Caco-2 (cell line): ENCODE measurements around the gene TFEB. TPM values are rescaled to one million over a fixed set of nuclear protein-coding genes. Genes with fewer than 3 reads are reported as not detected.

ENCODE experiments used
- BruUV-seq: library from RNA; stranded (reverse); fragments of 400-500 nt; replicated peaks from 2 replicates; lab custom pipeline; 2021; lab: Mats Ljungman, UMichigan
- CTCF ChIA-PET: fragments of 300-600 bp; sonication (Branson Sonifier 250); formaldehyde crosslinking; loops from one replicate; lab custom pipeline; 2022; ENCODE audit warnings: antibody characterized with exemption; lab: Charles Lee
- POLR2A ChIA-PET: fragments of 300-600 bp; sonication (Branson Sonifier 250); formaldehyde crosslinking; loops from one replicate; lab custom pipeline; 2022; ENCODE audit warnings: antibody characterized with exemption; lab: Charles Lee
- DNase-seq, 2 experiments: peaks; one replicate each; pipeline versions ENCODE4 v3.0.0 to v3.0.0-alpha.2; 2020 to 2022
- H3K27me3 ChIP-seq: replicated peaks from 2 replicates; pipeline ENCODE4 v1.6.0; 2011; ENCODE audit warnings: low read length; ENCODE audit not compliant: control insufficient read depth, insufficient read depth
- H3K36me3 ChIP-seq: 2 replicates; pipeline ENCODE4 v1.5.1; 2011; ENCODE audit warnings: low read length; ENCODE audit not compliant: control insufficient read depth, insufficient read depth
- H3K4me1 ChIP-seq: fragments of 250-450 bp; sonication (Bioruptor Pico); 2 replicates; pipeline ENCODE4 v1.5.1; 2020; ENCODE audit warnings: mild to moderate bottlenecking
- H3K4me3 ChIP-seq: 2 replicates; pipeline ENCODE4 v1.5.1; 2011; ENCODE audit warnings: low read depth, mild to moderate bottlenecking, control low read depth, low read length
- H3K9me3 ChIP-seq: fragments of 250-450 bp; sonication (Bioruptor Pico); 2 replicates; pipeline ENCODE4 v1.5.1; 2020; ENCODE audit warnings: mild to moderate bottlenecking, moderate library complexity
- H3K27ac Mint-ChIP-seq: one replicate; pipeline ENCODE4 v1.8.0; 2022; ENCODE audit warnings: mixed read lengths; ENCODE audit not compliant: unreplicated experiment
- H3K27me3 Mint-ChIP-seq: one replicate; pipeline ENCODE4 v1.8.0; 2022; ENCODE audit warnings: mixed read lengths; ENCODE audit not compliant: insufficient read depth, unreplicated experiment
- H3K36me3 Mint-ChIP-seq: one replicate; pipeline ENCODE4 v1.8.0; 2022; ENCODE audit warnings: mild to moderate bottlenecking, mixed read lengths; ENCODE audit not compliant: insufficient read depth, unreplicated experiment
- H3K4me1 Mint-ChIP-seq: one replicate; pipeline ENCODE4 v1.8.0; 2022; ENCODE audit warnings: low read depth, mixed read lengths; ENCODE audit not compliant: unreplicated experiment
- H3K4me3 Mint-ChIP-seq: one replicate; pipeline ENCODE4 v1.8.0; 2022; ENCODE audit warnings: mild to moderate bottlenecking, moderate library complexity, mixed read lengths; ENCODE audit not compliant: unreplicated experiment
- H3K9me3 Mint-ChIP-seq: one replicate; pipeline ENCODE4 v1.8.0; 2022; ENCODE audit warnings: mixed read lengths; ENCODE audit not compliant: unreplicated experiment
- intact Hi-C: fragments of 100-400 bp; cut with micrococcal nuclease; formaldehyde crosslinking; loops from one replicate; pipeline ENCODE4 v1.10.0; 2022; ENCODE audit not compliant: unreplicated experiment
- total RNA-seq: library from RNA; stranded (reverse); gene quantifications from 2 replicates; pipeline ENCODE4 v1.2.3, GENCODE V29; 2022
- TF ChIP-seq, protein P1 (sequence below), 2 experiments: fragments of 200-600 bp in 1 of 2; IDR thresholded peaks; 1 replicate in 1 of 2; 2 replicates in 1 of 2; pipeline versions ENCODE4 v1.5.1 to v1.8.0; 2011 to 2022; ENCODE audit warnings: antibody characterized with exemption in 1 of 2, control low read depth in 1 of 2, inconsistent platforms in 1 of 2, low read depth in 1 of 2, low read length in 1 of 2, mild to moderate bottlenecking in 1 of 2, moderate library complexity in 1 of 2; ENCODE audit not compliant: insufficient read depth in 1 of 2, severe bottlenecking in 1 of 2, unreplicated experiment in 1 of 2

Gene TFEB
- total RNA-seq, 1 experiment from 2014 or later, result 3.8 TPM

DNA sequence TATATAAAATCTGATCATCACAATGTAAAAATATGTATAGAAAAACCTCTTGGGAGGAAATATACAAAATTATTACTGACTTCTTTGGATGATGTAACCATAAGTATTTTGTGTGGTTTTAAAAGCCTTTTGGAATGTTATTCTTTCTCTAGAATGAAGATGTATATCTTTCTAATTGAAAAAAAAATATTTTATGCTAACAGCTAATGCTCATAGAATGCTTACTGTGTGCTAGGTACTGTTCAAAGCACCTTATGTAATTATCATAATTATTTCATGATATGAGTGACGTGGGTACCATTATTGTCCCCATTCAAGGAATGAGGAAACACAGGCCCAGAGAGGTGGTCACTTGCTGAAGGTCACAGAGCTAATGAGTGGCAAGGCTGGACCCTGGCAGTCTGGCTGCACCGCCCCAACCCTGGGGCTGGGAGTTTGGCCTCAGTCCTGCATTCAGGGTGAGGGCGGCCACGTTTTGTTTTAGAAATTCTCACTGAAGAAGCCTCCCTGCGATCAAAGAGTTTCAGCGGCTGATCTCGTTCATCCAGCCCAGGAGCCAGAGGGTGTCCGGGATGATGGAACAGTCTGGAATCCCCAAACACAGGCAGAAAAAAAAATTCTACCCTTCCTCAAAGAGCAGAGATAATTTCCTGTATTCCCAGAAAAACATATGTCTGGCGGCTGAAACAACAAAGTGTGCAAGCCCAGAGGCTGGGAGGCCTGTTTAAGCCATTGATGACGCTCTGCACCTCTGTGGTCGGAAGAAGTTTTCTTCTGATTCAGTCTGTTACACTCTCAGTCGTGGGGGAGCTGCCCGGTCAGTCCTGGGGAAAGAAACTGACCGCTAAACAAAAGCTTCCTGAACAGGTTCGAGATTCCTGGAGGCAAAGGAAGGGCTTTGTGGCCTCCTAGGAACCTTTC lies 37.3 kb downstream of the TFEB start:
- ChIA-PET POLR2A (no interaction called here), CTCF (no interaction called here)
- Histone ChIP-seq H3K36me3 (no peaks in the 10 kb centered on the region), H3K4me3 (no peak overlapping the region), H3K9me3 (no peaks in the 10 kb centered on the region), H3K4me1 (no peaks in the 10 kb centered on the region), H3K27me3 (no peaks in the 10 kb centered on the region)
- BruUV-seq, result no TSS peak
- H3K36me3 Mint-ChIP-seq, result no peaks in the 10 kb centered on the region
- H3K4me1 Mint-ChIP-seq, result no peaks in the 10 kb centered on the region
- intact Hi-C loops, result no loop called here
- H3K27me3 Mint-ChIP-seq, result no peaks in the 10 kb centered on the region
- TF ChIP-seq, protein P1, sequence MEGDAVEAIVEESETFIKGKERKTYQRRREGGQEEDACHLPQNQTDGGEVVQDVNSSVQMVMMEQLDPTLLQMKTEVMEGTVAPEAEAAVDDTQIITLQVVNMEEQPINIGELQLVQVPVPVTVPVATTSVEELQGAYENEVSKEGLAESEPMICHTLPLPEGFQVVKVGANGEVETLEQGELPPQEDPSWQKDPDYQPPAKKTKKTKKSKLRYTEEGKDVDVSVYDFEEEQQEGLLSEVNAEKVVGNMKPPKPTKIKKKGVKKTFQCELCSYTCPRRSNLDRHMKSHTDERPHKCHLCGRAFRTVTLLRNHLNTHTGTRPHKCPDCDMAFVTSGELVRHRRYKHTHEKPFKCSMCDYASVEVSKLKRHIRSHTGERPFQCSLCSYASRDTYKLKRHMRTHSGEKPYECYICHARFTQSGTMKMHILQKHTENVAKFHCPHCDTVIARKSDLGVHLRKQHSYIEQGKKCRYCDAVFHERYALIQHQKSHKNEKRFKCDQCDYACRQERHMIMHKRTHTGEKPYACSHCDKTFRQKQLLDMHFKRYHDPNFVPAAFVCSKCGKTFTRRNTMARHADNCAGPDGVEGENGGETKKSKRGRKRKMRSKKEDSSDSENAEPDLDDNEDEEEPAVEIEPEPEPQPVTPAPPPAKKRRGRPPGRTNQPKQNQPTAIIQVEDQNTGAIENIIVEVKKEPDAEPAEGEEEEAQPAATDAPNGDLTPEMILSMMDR (IDR thresholded peaks at IDR 0.05; ENCODE audit: insufficient read depth in 1 of 2, low read depth in 1 of 2, low read length in 1 of 2, severe bottlenecking in 1 of 2, unreplicated experiment in 1 of 2), result no peak
- H3K9me3 Mint-ChIP-seq, result no peaks in the 10 kb centered on the region
- H3K27ac Mint-ChIP-seq, result no peak overlapping the region
- DNase-seq, result no peak
- no peak overlapping the region for H3K4me3 Mint-ChIP-seq

DNA sequence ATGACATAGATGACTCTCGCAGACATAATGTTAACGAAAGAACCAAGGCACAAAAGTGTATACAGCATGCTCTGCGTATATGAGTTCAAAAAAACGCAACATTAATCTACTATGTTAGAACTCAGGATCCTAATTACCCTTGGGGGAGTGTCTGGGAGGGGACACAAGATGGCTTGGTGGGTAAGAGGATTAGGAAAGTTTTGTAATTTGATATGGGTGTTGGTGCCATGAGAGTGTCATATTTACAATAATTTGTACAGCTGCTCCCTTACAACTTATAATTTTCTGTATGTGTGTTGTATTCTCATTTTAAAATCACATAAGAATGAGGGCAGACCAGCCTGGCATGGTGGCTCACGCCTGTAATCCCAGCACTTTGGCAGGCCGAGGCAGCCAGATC lies 38.6 kb downstream of the TFEB start:
- Mint-ChIP-seq H3K27me3 (no peaks in the 10 kb centered on the region), H3K27ac (no peak overlapping the region), H3K36me3 (no peaks in the 10 kb centered on the region), H3K9me3 (no peaks in the 10 kb centered on the region), H3K4me3 (no peak overlapping the region), H3K4me1 (peaks cover 5% of the 10 kb centered on the region)
- H3K9me3 ChIP-seq, result no peaks in the 10 kb centered on the region
- ChIA-PET CTCF (interaction anchor here (1.5 kb wide), 1 partner anchor 329 kb away, joined by 3 read pairs; no protein-coding TSS in a partner anchor), POLR2A (no interaction called here)
- H3K4me1 ChIP-seq, result peaks cover 10% of the 10 kb centered on the region
- intact Hi-C loops, result no loop called here
- no peaks in the 10 kb centered on the region for H3K36me3 ChIP-seq
- no peak overlapping the region for H3K4me3 ChIP-seq
- TF ChIP-seq, protein P1 (IDR thresholded peaks at IDR 0.05; ENCODE audit: insufficient read depth in 1 of 2, low read depth in 1 of 2, low read length in 1 of 2, severe bottlenecking in 1 of 2, unreplicated experiment in 1 of 2), result no peak
- H3K27me3 ChIP-seq, result no peaks in the 10 kb centered on the region
- BruUV-seq, result no TSS peak
- no peak for DNase-seq

DNA sequence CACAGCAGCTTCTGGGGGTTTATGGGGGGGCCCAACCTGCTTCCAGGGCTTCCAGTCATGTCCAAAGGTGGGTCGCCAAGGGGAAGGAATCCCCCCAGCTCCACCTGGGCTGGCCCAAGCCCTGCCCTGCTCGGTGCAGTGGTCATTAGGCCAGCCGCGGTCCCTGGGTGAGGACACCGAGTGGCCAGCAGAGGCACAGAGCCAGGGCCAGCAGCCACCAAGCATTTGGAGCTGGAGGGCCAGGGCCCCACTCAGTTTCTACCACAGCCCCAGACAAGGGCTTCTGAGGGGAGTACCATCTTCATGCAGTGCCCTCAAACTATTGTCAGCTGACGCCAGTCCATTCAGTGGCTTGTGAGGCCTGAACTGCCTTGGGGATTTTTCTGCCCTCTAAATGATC lies 39.6 kb downstream of the TFEB start:
- Mint-ChIP-seq H3K27ac (no peak overlapping the region), H3K27me3 (no peaks in the 10 kb centered on the region), H3K4me3 (no peak overlapping the region), H3K36me3 (no peaks in the 10 kb centered on the region), H3K9me3 (no peaks in the 10 kb centered on the region), H3K4me1 (peaks cover 15% of the 10 kb centered on the region)
- POLR2A ChIA-PET, result no interaction called here
- no peaks in the 10 kb centered on the region for H3K27me3 ChIP-seq
- no peak for DNase-seq
- TF ChIP-seq, protein P1 (IDR thresholded peaks at IDR 0.05; ENCODE audit: insufficient read depth in 1 of 2, low read depth in 1 of 2, low read length in 1 of 2, severe bottlenecking in 1 of 2, unreplicated experiment in 1 of 2), result no peak
- H3K9me3 ChIP-seq, result no peaks in the 10 kb centered on the region
- intact Hi-C loops, result no loop called here
- peaks cover 20% of the 10 kb centered on the region for H3K4me1 ChIP-seq
- no TSS peak for BruUV-seq
- CTCF ChIA-PET, result interaction anchor here (1.5 kb wide), 1 partner anchor 328 kb away, joined by 3 read pairs; no protein-coding TSS in a partner anchor
- H3K36me3 ChIP-seq, result no peaks in the 10 kb centered on the region
- no peak overlapping the region for H3K4me3 ChIP-seq
